Activated CD4-positive, alpha-beta T cell treated with anti-CD3 and anti-CD28 coated beads, Interleukin-2, amount 50 U/mL, for 16 hours (primary cell): ENCODE measurements around the gene THRB.
"Not testable (repeated sequence)": the region's sequence is repeated elsewhere in the genome, so short reads cannot be mapped to it uniquely, and the experiment has no call there.

Source experiments
- DNase-seq: peaks from one replicate; pipeline ENCODE4 v3.0.0-alpha.2; 2020

Gene THRB

DNA sequence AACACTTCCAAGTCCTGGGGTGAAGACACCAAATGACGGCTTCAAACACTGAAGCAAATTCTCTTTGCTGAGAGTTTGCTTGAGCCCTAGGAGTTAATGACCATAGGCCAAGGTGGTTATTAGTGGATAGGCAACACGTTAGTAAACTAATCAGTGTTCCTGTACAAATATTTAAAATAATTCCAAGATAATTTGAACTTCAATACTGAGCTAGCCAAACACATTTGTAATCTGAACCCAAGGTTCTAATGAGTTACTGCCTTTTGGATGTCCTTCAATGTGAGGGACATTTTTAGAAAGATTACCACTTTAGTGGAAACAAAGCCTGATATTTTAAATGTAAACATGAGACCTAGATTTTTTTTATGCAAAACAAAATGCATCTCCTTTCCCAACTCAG, 94.6 kb downstream of the THRB start:
- no peak for DNase-seq

DNA sequence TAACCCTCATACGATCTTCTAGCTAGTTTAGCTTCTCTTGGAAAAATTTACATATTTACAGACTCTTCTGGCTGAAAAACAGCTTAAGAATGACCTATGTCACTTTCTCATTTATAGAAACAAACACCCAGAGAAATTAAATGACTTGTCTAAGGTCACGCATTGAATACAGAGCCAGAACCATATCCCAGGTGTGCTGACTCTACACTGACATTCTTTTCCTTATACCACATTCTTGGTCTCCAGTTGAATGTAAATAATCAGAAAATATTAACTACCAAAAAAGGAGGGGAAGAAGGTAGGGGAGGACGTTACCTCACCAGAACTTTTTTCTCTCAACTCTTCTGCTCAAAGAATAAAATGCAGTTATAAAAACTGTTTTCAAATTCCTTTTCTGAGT, 95.0 kb downstream of the THRB start:
- no peak for DNase-seq

DNA sequence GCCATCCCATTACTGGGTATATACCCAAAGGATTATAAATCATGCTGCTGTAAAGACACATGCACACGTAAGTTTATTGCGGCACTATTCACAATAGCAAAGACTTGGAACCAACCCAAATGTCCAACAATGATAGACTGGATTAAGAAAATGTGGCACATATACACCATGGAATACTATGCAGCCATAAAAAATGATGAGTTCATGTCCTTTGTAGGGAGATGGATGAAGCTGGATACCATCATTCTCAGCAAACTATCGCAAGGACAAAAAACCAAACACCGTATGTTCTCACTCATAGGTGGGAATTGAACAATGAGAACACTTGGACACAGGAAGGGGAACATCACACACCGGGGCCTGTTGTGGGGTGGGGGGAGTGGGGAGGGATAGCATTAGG, 95.9 kb downstream of the THRB start:
- not testable (repeated sequence) for DNase-seq

DNA sequence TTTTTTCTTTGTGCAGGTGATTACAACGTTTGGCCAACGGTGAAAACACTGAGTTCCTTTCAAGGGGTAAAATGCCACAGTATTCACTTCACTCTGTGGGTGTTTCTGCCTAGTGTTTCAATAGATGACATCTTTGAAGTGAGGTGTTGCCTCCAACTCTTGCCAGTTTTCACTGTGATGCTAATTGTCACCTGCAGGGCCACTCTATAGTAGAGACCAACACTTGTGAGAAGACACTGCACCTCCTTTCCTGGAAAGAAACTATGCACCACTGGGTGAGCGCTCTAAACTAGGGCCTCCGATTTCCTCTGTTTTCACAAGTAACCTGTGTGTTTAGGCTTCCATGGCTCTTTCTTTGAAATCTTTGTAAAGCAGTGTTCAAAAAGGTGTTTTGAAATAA, 98.3 kb downstream of the THRB start:
- no peak for DNase-seq

DNA sequence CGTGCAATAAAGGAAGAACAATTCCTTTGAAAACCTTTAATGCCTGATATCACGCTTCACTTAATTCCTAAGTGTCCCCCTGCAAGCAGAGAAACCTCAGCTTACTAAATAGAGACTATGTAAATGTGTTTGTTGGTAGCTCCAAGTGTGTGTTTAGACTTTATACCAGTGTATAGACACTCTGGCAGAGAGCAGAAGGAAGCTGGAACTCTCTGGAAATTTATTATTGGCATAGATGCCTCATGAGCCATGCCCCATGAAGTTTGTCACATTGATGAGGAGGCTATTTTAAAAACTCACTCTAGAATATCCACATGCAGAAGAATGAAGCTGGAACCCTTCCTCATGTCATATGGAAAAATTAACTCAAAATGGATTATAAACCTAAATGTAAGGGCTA, 99.9 kb downstream of the THRB start:
- DNase-seq: no peak

DNA sequence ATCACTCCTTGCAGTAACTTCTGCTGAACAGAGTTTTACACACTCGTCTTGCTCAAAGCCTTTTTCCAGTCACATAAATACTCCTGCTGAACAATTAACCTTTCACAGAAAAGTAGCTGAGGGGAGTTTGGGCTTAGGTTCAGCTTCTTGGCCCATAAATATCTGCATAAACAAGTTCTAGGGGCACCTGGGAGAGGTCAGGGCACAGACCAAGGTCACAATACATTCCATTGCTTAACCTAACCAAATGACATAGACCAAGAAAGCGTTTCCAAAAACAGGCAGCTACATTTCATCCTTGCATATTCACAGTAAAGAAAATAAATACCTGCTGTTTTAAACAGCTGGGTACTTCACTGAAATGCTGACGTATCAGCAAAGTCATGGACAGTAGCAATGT, 101.3 kb downstream of the THRB start:
- DNase-seq: no peak

DNA sequence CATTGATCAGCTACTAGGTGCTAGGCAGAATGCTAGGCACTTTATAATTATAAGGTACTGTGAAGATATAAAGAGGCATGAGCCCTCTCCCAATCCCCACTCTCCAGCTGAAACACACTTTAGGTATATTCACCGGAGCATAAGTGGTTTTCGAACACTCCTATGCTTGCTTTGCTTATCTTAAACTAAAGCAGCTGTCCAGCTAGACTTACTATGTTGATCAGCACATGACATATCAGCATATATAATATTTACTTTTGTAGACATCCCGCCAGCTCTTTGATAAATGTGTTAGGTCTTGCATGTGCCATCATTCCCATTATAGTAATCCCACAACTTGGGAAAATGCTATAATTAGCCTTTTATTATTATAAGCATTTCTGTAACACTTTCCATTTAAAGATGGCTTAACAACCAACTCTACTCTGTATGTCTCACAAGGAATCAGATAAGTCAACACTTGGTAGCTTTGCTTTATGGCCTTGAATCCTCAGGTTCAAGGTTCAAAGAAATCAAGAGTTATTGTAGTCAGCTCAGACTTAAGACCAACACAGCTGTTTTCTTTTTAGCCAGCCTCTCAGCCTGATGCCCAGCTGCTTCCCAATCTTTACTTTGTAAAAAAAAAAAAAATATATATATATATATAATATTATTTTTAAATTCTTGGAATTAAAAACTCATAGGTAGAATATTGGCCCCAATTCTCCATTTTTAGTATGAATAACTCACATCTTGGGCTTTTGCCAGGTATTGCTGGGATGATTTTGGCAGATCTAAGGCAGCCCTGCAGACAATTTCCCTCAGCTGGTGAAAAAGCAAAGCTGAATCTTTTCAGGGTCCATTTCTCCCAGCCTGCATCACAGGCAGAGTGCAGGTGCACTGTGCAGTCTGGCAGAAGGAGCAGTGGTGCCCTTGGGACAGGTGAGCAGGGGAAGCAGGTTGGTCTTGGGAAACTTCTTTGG, 104.2 kb downstream of the THRB start:
- no peak for DNase-seq

DNA sequence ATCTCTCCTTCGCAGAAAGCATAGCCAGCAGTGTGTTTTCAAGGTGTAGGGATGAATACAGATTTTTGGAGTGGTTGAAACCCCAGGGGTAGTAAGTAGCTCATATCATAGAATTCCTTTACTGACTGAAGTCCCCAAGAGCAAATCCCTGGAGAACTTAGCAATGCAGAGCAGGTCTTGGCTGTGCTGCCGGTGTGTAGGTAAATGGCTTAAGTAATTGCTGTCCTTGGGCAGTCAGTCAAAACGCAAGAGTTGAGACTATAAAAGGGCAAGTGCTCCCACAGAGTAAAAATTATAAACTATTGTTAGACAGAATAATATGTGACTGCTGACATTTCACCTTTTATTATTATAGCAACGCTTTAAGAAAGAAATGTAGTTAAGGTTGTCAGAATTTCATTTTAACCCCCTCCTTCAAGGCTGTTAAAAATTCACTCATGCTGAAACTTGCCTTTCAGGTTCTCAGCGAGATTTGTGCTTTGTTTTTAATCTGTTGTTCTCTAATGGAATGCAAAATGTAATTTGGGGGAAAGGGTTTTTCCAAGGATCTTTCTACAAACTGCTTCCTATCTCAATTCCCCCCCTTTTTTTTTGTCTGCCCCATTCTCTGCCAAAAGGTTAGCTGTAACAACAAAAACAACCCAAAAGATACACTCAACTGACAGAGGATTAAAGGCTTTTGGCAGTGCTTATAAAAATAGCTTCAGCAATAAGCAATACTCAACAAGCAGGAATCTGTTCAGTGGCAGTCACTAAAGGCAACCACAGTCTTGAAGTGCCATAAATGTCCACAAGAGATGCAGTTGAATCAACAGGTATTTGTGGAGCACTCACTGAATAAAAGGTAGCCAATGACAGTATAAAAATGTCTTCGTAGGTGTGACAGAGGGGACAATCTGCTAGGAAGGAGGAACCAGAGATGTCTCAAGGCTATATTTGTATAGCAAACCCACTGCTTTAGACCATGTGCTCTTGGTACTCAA, 105.3 kb downstream of the THRB start:
- DNase-seq: no peak

DNA sequence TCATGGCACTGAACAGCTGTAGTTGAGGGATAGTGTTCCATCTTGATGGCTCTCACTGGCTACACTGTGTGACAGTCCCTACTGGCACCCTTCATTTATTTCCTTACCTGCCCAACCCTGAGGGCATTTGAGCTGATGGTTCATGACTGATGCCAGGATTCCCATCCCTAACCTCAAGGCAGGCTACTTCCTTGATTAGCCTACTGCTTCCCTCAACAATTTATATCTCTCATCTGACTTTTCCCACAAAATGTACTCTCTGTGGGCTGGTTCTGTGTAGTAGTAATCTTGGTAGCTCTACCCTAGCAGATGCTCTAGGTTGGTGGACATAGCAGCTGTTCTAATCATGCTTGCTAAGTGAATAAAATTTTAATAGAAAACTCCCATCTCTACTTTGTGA, 106.0 kb downstream of the THRB start:
- DNase-seq: no peak

DNA sequence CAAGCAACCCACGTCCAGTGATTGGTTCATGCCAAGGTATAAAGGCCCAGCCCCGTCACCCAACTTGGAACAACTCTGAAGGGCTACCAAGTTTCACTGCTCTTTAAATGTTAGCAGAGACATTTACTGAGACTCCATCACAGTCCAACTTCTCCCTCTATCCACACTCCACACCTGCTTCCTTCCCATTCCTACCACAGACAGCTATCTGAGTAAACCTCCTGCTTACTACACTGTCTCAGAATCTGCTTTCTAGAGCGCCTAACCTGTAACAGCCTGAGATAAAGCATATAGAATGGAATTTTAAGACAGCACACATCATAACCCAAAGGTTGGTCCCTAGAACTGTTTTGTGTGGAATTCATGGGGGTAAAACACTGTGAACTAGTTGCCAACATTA, 106.5 kb downstream of the THRB start:
- no peak for DNase-seq

DNA sequence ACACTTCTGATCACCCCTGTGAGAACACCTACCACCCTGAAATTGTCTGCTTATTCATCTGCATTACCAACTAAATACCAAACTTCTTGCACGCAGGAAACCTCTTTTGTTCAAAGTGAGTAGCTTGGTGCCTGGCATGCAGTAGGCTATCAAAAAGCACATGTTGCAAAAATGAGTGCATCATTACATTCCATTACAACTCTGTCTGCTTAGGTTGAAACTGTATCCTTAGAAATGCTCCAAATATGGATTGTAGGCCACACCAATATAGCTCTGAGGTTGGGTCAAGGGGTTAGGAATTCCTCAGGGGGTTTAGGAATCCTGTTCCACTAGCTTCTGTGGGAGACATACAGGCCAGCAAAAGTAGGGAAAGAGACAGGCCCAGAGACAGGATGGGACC, 107.2 kb downstream of the THRB start:
- no peak for DNase-seq

DNA sequence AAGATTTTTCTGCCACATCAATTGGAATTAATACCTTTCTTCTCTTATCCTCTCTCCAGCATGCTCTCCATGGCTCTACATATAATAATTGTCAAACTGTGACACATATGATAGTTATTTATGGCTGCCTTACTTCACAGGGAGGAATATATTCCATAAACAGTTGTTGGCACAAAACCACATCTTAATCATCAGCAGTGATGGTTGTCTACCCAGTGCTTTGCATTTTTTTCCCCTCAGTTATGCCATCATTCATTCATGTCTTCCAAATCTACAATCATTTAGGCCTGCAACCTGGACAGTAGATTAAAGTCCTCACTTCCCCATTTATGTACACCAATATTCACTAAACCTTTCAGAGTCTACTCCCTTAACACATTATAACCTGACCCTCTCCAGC, 107.7 kb downstream of the THRB start:
- DNase-seq: no peak

DNA sequence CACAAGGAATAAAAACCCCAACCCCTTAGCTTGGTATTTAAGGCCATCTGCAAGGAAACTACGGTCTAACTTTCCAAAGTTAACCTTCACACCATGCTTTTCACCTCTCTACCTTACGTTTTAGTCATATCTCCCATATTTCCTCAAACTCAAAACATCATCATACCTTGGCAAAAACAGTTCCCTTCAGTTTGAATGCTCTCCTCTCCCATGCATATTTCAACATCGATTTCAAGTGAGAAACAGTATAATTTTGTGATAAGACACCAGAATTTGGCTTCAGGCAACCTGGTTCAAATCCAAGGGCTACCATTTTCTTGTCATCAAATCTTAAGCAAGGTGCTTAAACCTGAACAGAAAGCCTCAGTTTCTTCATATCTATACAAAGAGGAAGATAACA, 108.2 kb downstream of the THRB start:
- no peak for DNase-seq

DNA sequence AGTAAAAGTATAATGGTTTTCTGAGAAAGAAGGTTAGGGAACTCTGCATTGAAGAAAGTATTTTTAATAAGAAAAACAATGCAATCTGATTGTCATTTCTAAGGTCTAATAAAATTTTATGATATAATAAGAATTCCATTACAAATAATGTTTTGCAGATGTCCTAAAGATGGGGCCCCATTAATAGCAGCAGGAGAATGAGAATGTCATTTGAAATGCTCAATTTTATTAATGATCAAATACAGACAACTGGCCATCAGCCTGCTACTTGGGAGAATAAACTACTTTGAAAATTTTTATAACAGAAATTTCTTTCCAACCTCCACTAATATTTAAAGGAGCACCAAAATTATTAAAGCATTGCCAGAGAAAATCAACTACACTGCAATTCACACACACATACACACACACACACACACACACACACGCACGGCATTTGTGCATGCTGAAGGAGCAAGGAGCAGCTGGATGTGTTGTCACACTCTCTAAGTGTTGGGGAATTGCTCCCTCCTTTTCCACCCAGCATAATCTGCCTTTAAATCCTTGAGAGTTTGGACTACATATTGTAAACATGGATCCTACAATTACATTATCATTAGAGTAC, 109.5 kb downstream of the THRB start:
- DNase-seq: no peak

DNA sequence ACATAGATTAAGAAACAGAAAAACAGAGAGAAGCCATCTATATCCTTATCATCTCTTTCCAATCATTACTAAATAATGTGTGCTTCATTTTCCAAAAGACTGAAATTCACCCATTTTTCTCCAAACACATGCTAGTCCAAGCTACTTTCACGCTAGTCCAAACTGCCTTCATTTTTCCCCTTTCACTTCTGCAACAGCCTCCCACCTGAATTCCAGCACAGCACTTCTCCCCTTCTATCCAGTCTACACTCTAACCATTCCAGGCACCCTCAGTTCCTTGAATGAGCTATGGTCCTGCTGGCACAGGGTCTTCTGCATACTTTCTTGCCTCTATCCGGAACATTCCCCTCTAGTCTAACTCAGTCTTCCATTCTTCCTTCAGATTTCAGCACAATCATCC, 112.0 kb downstream of the THRB start:
- DNase-seq: no peak

DNA sequence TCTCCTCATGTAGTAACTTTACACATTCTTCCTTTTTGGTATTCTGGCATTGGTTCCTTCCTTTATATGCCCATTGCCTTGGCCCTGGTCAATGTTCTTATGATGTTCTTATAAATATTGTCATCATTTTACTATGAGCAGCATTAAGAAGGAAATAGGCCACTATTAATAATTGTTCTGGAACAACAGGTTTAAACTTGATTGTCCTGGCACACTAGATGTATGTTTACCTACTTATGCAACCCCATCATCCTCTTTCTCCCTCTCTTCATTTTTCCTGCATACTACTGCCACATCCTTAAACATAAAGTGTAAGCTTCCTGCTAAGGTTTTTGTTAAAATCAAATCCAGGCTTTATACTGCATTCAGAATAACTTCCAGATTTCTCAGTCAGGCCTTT, 114.7 kb downstream of the THRB start:
- DNase-seq: no peak

DNA sequence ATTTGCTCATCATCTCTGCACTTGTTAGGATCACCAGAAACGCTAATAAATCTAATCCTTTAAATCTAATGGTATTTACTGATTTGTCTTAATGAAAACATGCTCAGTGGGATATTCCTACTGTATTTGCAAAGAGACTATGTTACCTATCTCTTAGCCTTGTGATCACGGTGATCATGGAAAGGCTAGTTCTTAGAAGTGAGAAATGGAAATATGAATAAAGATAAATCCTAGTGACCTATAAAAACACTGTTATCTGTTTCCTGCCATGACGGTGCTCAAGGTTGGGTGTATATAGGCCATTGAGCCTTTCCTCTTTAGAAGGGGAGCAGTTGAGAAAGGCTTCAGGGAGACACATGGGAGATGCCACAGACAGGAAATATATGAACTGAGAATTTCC, 116.3 kb downstream of the THRB start:
- DNase-seq: no peak

DNA sequence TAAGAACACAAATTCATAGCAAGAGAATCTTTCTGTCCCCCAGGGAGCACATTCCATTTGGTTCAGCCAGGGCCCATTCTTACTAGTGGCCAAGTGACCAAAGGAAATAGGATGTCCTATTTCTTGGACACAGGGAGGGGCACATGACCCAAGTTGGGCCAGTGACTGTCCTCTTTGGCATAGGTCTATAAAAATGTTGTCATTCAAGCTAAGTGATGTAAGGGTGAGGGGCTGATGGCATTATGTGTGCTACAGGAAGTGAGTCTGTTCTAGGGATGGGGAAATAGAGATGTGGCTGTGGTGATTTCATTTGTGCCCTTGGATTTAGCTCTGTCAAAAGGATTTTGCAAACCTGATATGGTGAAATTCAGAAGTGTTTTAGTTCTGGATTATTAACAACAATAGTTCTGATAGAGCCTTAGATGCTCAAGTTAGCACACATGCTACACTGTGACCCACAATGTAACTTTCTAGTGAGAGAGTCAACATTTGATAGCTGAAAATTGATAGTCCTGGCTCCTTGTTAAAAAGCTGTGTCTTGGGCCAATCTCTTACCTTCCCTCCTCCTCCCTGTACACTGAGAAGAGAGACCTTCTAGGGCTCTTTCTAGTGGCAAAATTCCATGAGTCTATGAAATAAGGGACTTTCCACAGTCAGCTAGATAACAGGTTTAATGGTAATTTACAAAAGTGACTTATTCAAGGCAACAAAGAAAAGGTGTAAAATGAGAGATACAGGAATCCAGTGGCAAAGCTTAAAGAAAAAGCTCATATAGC, 117.2 kb downstream of the THRB start:
- no peak for DNase-seq

DNA sequence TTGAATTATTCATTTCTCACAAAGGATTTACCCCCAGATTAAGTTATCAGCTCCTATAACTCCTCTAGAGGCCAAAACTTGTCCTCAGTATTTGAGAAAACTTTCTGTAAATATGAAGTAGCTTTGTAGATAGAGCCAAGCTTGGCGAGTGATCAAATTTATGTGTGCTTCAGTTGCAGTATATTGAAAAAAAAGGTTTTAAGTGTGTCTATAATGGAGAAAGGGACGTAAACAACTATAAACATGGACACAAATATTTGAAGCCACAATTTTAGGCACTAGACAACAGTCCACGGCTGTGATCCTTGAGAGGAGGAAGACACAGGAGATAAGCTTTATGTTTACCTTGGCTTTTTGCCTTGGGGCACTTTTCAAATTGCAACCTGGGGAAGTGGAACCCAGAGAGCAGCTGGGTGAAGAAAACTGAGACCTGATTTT, 118.7 kb downstream of the THRB start:
- DNase-seq: no peak

DNA sequence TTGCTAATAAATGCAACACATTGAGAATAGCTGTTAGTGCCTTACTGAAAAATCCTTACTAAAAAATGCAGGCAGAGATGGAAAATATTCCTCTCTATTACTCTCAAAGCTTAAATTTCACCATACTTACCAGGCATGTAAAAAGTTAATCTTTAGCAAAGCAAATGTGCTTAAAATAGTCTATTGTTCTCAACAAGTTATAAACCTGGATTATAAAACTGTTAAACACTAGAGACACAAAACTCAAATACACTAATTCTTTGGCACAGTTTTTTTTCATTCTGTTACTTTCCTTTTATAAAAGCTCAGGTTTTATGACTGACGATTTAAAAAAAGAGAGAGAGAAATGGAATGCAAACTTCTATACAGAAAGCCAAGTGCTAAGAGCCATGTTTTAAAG, 119.8 kb downstream of the THRB start:
- no peak for DNase-seq

DNA sequence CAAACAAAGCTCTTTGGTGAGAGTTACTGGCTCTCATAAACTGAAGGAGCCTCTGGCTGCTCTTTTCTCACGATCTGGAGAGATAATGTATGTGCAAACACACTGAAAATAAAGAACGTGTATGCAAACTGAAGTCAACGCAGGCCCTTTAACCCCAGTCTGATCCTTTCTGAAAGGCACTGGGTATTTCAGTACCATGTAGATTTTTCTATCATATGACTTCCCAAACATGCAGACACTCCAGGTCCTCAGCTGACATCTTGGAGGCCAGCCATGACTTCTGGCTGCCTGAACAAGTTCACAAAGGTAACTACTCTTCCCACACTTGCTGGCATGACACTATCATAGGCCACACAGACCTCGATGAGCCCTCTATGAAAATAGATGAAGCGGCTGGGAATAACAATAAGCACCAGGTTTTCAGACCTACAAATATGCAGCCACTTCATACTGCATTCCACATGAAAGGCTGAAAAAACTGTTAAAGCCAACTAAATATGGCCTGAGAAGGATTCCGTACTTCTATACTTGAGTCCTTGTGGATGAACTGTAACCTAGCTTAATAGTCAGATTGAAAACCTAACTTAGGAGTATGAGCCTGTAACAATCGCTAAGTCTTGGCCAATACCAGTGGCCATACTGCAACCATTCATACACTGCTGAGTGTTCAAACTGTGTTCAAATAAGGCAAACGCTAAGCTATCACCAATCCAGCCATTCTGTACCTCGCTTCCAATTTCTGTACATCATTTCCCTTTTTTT, 121.3 kb downstream of the THRB start:
- no peak for DNase-seq
